C4-2B (cell line): ENCODE results near the gene CDHR2.

Experiments
- CTCF ChIP-seq: fragments of 450-650 bp; conservative IDR thresholded peaks from 2 replicates; pipeline ENCODE4 v1.5.1; 2017; ENCODE audit warnings: mild to moderate bottlenecking
- ZFX ChIP-seq: fragments of 450-650 bp; IDR thresholded peaks from 2 replicates; pipeline ENCODE4 v1.6.1; 2017

- TF ChIP-seq CTCF (no peak), ZFX (no peak)
These were observed at the start of gene CDHR2 for GRCh38 chr5:176548967-176549444.
